ENCODE results near the gene RPS18. TPM values are rescaled to one million over a fixed set of nuclear protein-coding genes. Genes with fewer than 3 reads are reported as not detected.
"Not testable (repeated sequence)": the region's sequence is repeated elsewhere in the genome, so short reads cannot be mapped to it uniquely, and the experiment has no call there.

The RPS18 gene
- 7,654 TPM for polyA plus RNA-seq (2013, experiment 1 of 2)
- 7,710 TPM for polyA plus RNA-seq (2013, experiment 2 of 2)

GRCh38 chr6:33271468-33272274, at the start of gene RPS18, which contains the start of gene VPS52:
Gene RPS18 (plus strand): TSS chr6:33272075. CDS start chr6:33272120, 45 bp downstream.
Gene VPS52 (minus strand): TSS chr6:33271876. CDS start chr6:33271675, 201 bp downstream.
- Histone ChIP-seq H3K27ac (replicated peaks; ENCODE audit: low read length) (peak within 1 kb of the TSS; percentile 79), H2AFZ (ENCODE audit: low read length) (peak within 1 kb of the TSS; percentile 97), H3K9ac (ENCODE audit: low read depth, low read length, poor library complexity) (peak within 1 kb of the TSS; percentile 91), H4K91ac (ENCODE audit: low read depth, low read length, poor library complexity) (no peak within 1 kb of the TSS), H3K4me2 (ENCODE audit: insufficient read depth, low read length, poor library complexity, severe bottlenecking) (peak within 1 kb of the TSS; percentile 67), H3K27me3 (ENCODE audit: control insufficient read depth in 3 of 3, insufficient read depth in 3 of 3, low read depth in 1 of 3, low read length in 3 of 3) (no peaks in the 10 kb centered on the region), H4K8ac (ENCODE audit: low read depth, low read length) (no peak within 1 kb of the TSS), H3K36me3 (replicated peaks in 1 of 2; ENCODE audit: control insufficient read depth in 2 of 2, insufficient read depth in 2 of 2, low read length in 2 of 2) (peaks cover 41 to 80% of the 10 kb centered on the region in 2 donors), H2BK120ac (ENCODE audit: low read depth, low read length) (no peak within 1 kb of the TSS), H3K18ac (ENCODE audit: low read length) (peak within 1 kb of the TSS; percentile 98), H2BK12ac (ENCODE audit: low read length) (no peak within 1 kb of the TSS), H2BK15ac (ENCODE audit: low read length) (no peak within 1 kb of the TSS), H3K23ac (ENCODE audit: low read depth, low read length, poor library complexity) (peak within 1 kb of the TSS; percentile 89), H3K79me1 (ENCODE audit: low read depth, low read length) (peaks cover 8% of the 10 kb centered on the region), H3K4me3 (ENCODE audit: low read length in 2 of 2) (peak within 1 kb of the TSS; percentile 92 to 94), H2AK5ac (ENCODE audit: low read depth, low read length) (peak within 1 kb of the TSS; percentile 70), H3K14ac (ENCODE audit: low read length) (no peak within 1 kb of the TSS), H3K4ac (ENCODE audit: low read length) (no peak within 1 kb of the TSS), H3K4me1 (ENCODE audit: control insufficient read depth in 2 of 2, insufficient read depth in 1 of 2, low read depth in 1 of 2, low read length in 2 of 2) (peaks cover 18 to 25% of the 10 kb centered on the region in 2 donors), H2BK5ac (ENCODE audit: low read length) (no peak within 1 kb of the TSS), H3K9me3 (replicated peaks in 1 of 2; ENCODE audit: control insufficient read depth in 2 of 2, insufficient read depth in 1 of 2, low read depth in 1 of 2, low read length in 2 of 2) (no peaks in the 10 kb centered on the region)
- DNase-seq (ENCODE audit: low spot score) = peak; percentile 99
- no CpG with 5 or more reads among the region's 48 CpGs for WGBS, 2 donors (ENCODE audit: extremely low coverage in 2 of 2, insufficient read length in 2 of 2, insufficient replicate concordance in 1 of 2)

DNA sequence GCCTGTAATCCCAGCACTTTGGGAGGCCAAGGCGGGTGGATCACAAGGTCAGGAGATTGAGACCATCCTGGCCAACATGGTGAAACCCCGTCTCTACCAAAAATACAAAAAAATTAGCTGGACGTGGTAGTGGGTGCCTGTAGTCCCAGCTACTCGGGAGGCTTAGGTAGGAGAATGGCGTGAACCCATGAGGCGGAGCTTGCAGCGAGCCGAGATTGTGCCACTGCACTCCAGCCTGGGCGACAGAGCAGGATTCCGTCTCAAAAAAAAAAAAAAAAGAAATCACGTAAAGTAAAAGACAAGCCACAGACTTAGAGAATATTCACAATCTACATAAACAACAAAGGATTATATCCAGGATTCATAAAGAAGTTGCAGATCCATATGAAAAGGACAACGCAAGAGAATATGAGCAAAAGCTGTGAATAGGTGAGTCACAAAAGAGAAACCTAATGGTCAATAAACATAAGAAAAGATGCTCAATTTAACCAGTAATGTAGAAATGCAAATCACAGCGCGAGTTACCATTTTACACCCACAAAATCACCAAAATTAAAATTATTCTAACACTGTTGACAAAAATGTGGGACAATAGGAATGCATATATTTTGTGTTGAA, 45.3 kb upstream of the RPS18 start:
- H2BK5ac ChIP-seq (ENCODE audit: low read length); H3K36me3 ChIP-seq (replicated peaks in 1 of 2; ENCODE audit: control insufficient read depth in 2 of 2, insufficient read depth in 2 of 2, low read length in 2 of 2); H3K4me3 ChIP-seq (ENCODE audit: low read length in 2 of 2); H3K27ac ChIP-seq (replicated peaks; ENCODE audit: low read length); H2AFZ ChIP-seq (ENCODE audit: low read length); H3K9ac ChIP-seq (ENCODE audit: low read depth, low read length, poor library complexity); H3K14ac ChIP-seq (ENCODE audit: low read length); H2BK12ac ChIP-seq (ENCODE audit: low read length); H4K91ac ChIP-seq (ENCODE audit: low read depth, low read length, poor library complexity); H3K4me1 ChIP-seq (ENCODE audit: control insufficient read depth in 2 of 2, insufficient read depth in 1 of 2, low read depth in 1 of 2, low read length in 2 of 2); H3K4me2 ChIP-seq (ENCODE audit: insufficient read depth, low read length, poor library complexity, severe bottlenecking); DNase-seq (ENCODE audit: low spot score); H3K23ac ChIP-seq (ENCODE audit: low read depth, low read length, poor library complexity); H2AK5ac ChIP-seq (ENCODE audit: low read depth, low read length); H2BK120ac ChIP-seq (ENCODE audit: low read depth, low read length); H4K8ac ChIP-seq (ENCODE audit: low read depth, low read length); H2BK15ac ChIP-seq (ENCODE audit: low read length); H3K18ac ChIP-seq (ENCODE audit: low read length); H3K4ac ChIP-seq (ENCODE audit: low read length); H3K79me1 ChIP-seq (ENCODE audit: low read depth, low read length); H3K9me3 ChIP-seq (replicated peaks in 1 of 2; ENCODE audit: control insufficient read depth in 2 of 2, insufficient read depth in 1 of 2, low read depth in 1 of 2, low read length in 2 of 2): not testable (repeated sequence)
- H3K27me3 ChIP-seq (ENCODE audit: control insufficient read depth in 3 of 3, insufficient read depth in 3 of 3, low read depth in 1 of 3, low read length in 3 of 3) = peaks cover 0 to 18% (median 0%) of the 10 kb centered on the region in 3 experiments
- WGBS, 2 donors (ENCODE audit: extremely low coverage in 2 of 2, insufficient read length in 2 of 2, insufficient replicate concordance in 1 of 2) = no CpG with 5 or more reads among the region's 14 CpGs

DNA sequence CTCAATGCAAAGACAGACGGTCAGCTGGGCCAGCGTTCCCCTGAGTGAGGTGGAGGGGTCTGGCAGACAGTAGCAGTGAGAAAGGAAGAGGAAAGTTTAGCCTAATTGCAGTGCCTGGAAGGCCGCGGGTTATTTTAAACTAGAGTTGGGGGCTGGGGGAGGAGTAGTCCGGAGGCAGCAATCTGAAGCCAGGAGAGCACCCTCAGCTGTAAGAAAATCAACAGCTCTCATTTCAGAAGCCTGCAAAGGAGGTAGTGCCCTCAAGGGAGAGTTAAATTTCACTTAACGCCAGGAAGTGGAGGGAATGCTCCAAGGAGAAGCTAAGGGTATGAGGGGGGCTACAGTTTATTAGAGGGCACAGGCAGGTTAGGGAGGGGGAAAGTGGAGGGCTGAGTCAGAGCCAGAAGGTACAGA, 36.6 kb upstream of the RPS18 start:
- Histone ChIP-seq H3K9ac (ENCODE audit: low read depth, low read length, poor library complexity) (no peak overlapping the region), H2BK5ac (ENCODE audit: low read length) (no peak overlapping the region), H2AFZ (ENCODE audit: low read length) (peak overlapping the region; percentile 83), H3K36me3 (replicated peaks in 1 of 2; ENCODE audit: control insufficient read depth in 2 of 2, insufficient read depth in 2 of 2, low read length in 2 of 2) (no peaks in the 10 kb centered on the region), H4K8ac (ENCODE audit: low read depth, low read length) (no peak overlapping the region), H3K23ac (ENCODE audit: low read depth, low read length, poor library complexity) (no peak overlapping the region), H3K27ac (replicated peaks; ENCODE audit: low read length) (no peak overlapping the region), H3K79me1 (ENCODE audit: low read depth, low read length) (no peaks in the 10 kb centered on the region), H3K9me3 (replicated peaks in 1 of 2; ENCODE audit: control insufficient read depth in 2 of 2, insufficient read depth in 1 of 2, low read depth in 1 of 2, low read length in 2 of 2) (no peaks in the 10 kb centered on the region), H3K4me3 (ENCODE audit: low read length in 2 of 2) (no peak overlapping the region), H2BK12ac (ENCODE audit: low read length) (no peak overlapping the region), H4K91ac (ENCODE audit: low read depth, low read length, poor library complexity) (no peak overlapping the region), H2AK5ac (ENCODE audit: low read depth, low read length) (no peak overlapping the region), H3K4me2 (ENCODE audit: insufficient read depth, low read length, poor library complexity, severe bottlenecking) (no peak overlapping the region), H3K27me3 (ENCODE audit: control insufficient read depth in 3 of 3, insufficient read depth in 3 of 3, low read depth in 1 of 3, low read length in 3 of 3) (peaks cover 0 to 35% (median 0%) of the 10 kb centered on the region in 3 experiments), H2BK15ac (ENCODE audit: low read length) (no peak overlapping the region), H3K18ac (ENCODE audit: low read length) (no peak overlapping the region), H3K4me1 (ENCODE audit: control insufficient read depth in 2 of 2, insufficient read depth in 1 of 2, low read depth in 1 of 2, low read length in 2 of 2) (peaks cover 0 to 4% of the 10 kb centered on the region in 2 donors), H3K4ac (ENCODE audit: low read length) (no peak overlapping the region), H2BK120ac (ENCODE audit: low read depth, low read length) (no peak overlapping the region), H3K14ac (ENCODE audit: low read length) (no peak overlapping the region)
- no CpG with 5 or more reads among the region's 6 CpGs for WGBS, 2 donors (ENCODE audit: extremely low coverage in 2 of 2, insufficient read length in 2 of 2, insufficient replicate concordance in 1 of 2)
- no peak for DNase-seq (ENCODE audit: low spot score)

- H2BK12ac ChIP-seq (ENCODE audit: low read length) = no peak overlapping the region
Observed at GRCh38 chr6:33236328-33236727, 35.5 kb upstream of the RPS18 start.

More at GRCh38 chr6:33236328-33236727, 35.5 kb upstream of the RPS18 start:
- DNase-seq (ENCODE audit: low spot score) = no peak
- no peak overlapping the region for H4K8ac ChIP-seq (ENCODE audit: low read depth, low read length)
- H3K27me3 ChIP-seq (ENCODE audit: control insufficient read depth in 3 of 3, insufficient read depth in 3 of 3, low read depth in 1 of 3, low read length in 3 of 3) = peaks cover 0 to 28% (median 0%) of the 10 kb centered on the region in 3 experiments
- H2BK120ac ChIP-seq (ENCODE audit: low read depth, low read length) = no peak overlapping the region
- H4K91ac ChIP-seq (ENCODE audit: low read depth, low read length, poor library complexity) = no peak overlapping the region
- H3K23ac ChIP-seq (ENCODE audit: low read depth, low read length, poor library complexity) = no peak overlapping the region
- H3K9ac ChIP-seq (ENCODE audit: low read depth, low read length, poor library complexity) = no peak overlapping the region
- H2AFZ ChIP-seq (ENCODE audit: low read length) = no peak overlapping the region
- H3K14ac ChIP-seq (ENCODE audit: low read length) = no peak overlapping the region
- no peaks in the 10 kb centered on the region for H3K9me3 ChIP-seq (replicated peaks in 1 of 2; ENCODE audit: control insufficient read depth in 2 of 2, insufficient read depth in 1 of 2, low read depth in 1 of 2, low read length in 2 of 2)
- no peak overlapping the region for H3K4me3 ChIP-seq (ENCODE audit: low read length in 2 of 2)
- H2BK15ac ChIP-seq (ENCODE audit: low read length) = no peak overlapping the region
- H3K27ac ChIP-seq (replicated peaks; ENCODE audit: low read length) = no peak overlapping the region
- H3K36me3 ChIP-seq (replicated peaks in 1 of 2; ENCODE audit: control insufficient read depth in 2 of 2, insufficient read depth in 2 of 2, low read length in 2 of 2) = no peaks in the 10 kb centered on the region
- H2BK5ac ChIP-seq (ENCODE audit: low read length) = no peak overlapping the region
- no peak overlapping the region for H2AK5ac ChIP-seq (ENCODE audit: low read depth, low read length)
- H3K4me2 ChIP-seq (ENCODE audit: insufficient read depth, low read length, poor library complexity, severe bottlenecking) = no peak overlapping the region
- H3K79me1 ChIP-seq (ENCODE audit: low read depth, low read length) = no peaks in the 10 kb centered on the region
- no peak overlapping the region for H3K18ac ChIP-seq (ENCODE audit: low read length)
- no peak overlapping the region for H3K4ac ChIP-seq (ENCODE audit: low read length)
- H3K4me1 ChIP-seq (ENCODE audit: control insufficient read depth in 2 of 2, insufficient read depth in 1 of 2, low read depth in 1 of 2, low read length in 2 of 2) = peaks cover 0 to 4% of the 10 kb centered on the region in 2 donors
